Calu3 (cell line): ENCODE results near the gene TMEM132E. TPM values are rescaled to one million over a fixed set of nuclear protein-coding genes. Genes with fewer than 3 reads are reported as not detected.

Source experiments
- BruUV-seq: library from RNA; stranded (reverse); fragments of 400-500 nt; replicated peaks from 2 replicates; lab custom pipeline; 2021; lab: Mats Ljungman, UMichigan
- CTCF ChIA-PET: fragments of 300-600 bp; sonication (Branson Sonifier 250); formaldehyde crosslinking; loops from one replicate; lab custom pipeline; 2022; ENCODE audit warnings: antibody characterized with exemption; lab: Charles Lee
- DNase-seq: peaks from one replicate; pipeline ENCODE4 v3.0.0; 2022
- H3K27ac Mint-ChIP-seq: one replicate; pipeline ENCODE4 v1.8.0; 2022; ENCODE audit warnings: mixed read lengths; ENCODE audit not compliant: unreplicated experiment
- H3K27me3 Mint-ChIP-seq: one replicate; pipeline ENCODE4 v1.8.0; 2022; ENCODE audit warnings: mixed read lengths; ENCODE audit not compliant: unreplicated experiment
- H3K36me3 Mint-ChIP-seq: one replicate; pipeline ENCODE4 v1.8.0; 2022; ENCODE audit warnings: mild to moderate bottlenecking, moderate library complexity, mixed read lengths; ENCODE audit not compliant: insufficient read depth, unreplicated experiment
- H3K4me1 Mint-ChIP-seq: one replicate; pipeline ENCODE4 v1.8.0; 2022; ENCODE audit warnings: mild to moderate bottlenecking, low read depth, mixed read lengths; ENCODE audit not compliant: unreplicated experiment
- H3K4me3 Mint-ChIP-seq: one replicate; pipeline ENCODE4 v1.8.0; 2022; ENCODE audit warnings: mild to moderate bottlenecking, low read depth, moderate library complexity, mixed read lengths; ENCODE audit not compliant: unreplicated experiment
- H3K9me3 Mint-ChIP-seq: one replicate; pipeline ENCODE4 v1.8.0; 2022; ENCODE audit warnings: low read depth, mixed read lengths; ENCODE audit not compliant: unreplicated experiment
- CTCF ChIP-seq: fragments of 200-600 bp; IDR thresholded peaks from one replicate; pipeline ENCODE4 v1.8.0; 2022; ENCODE audit warnings: antibody characterized with exemption; ENCODE audit not compliant: unreplicated experiment
- intact Hi-C: fragments of 100-400 bp; cut with micrococcal nuclease; formaldehyde crosslinking; loops from one replicate; pipeline ENCODE4 v1.10.0; 2022; ENCODE audit not compliant: unreplicated experiment
- total RNA-seq: library from RNA; stranded (reverse); gene quantifications from 2 replicates; pipeline ENCODE4 v1.2.3, GENCODE V29; 2022

The TMEM132E gene
- total RNA-seq, 1 experiment from 2014 or later = 0.26 TPM

DNA sequence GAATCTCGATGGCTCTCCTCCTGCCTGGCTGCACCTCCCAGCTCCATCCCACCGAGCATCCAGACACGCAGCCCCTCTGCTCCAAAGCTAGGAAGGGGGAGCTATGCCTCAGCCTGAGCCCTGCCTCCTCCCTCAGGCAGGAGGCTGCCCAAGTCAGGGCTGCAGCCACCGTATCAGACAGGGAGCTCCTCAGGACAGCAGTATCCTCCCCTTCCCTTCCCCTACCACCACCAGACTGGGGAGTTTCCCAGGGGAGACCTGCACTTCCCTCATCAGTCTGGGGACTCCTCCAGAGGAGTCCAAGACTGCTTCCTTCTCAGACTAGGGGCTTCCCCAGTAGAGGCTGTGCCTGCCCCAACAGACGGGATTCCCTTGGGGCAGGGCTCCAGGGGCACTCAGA lies 17.5 kb downstream of the TMEM132E start:
- TF ChIP-seq CTCF = no peak
- H3K27me3 Mint-ChIP-seq = peaks cover 63% of the 10 kb centered on the region
- CTCF ChIA-PET = interaction anchor here (0.6 kb wide), 1 partner anchor 47 kb away, joined by 3 read pairs; no protein-coding TSS in a partner anchor
- no peaks in the 10 kb centered on the region for H3K9me3 Mint-ChIP-seq
- H3K36me3 Mint-ChIP-seq = no peaks in the 10 kb centered on the region
- intact Hi-C loops = no loop called here
- no peak for DNase-seq
- H3K4me3 Mint-ChIP-seq = no peak overlapping the region
- BruUV-seq = no TSS peak
- H3K27ac Mint-ChIP-seq = no peak overlapping the region
- peaks cover 8% of the 10 kb centered on the region for H3K4me1 Mint-ChIP-seq

DNA sequence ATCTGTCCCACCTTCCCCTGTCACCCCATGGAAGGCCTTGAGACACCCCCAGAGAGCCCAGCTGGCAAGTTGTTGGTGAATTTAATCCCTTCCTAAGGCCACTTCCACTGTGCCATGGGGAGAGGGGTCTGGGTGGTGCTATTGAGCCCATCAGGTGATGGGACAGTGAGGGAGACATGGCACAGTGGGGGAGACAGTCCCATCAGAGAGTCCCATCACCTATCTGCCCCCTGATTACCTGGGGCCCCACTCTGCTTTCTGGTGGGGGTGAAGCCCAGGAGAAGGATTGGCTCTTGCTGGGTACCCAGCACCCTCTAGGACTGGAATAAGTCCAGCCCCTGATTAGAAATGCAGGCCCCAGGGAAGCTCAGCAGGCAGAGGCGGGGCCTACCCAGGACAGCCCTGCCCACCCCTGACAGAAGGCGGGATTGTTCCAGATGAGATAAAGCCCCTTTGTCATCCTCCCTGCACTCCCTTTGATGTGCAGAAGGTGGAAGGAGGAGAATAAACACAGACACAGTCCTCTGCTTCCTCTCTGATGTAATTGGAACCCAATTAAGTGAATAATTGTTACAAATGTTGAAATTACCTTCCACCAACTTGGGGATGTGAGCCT lies 18.9 kb downstream of the TMEM132E start:
- Mint-ChIP-seq H3K36me3 (no peaks in the 10 kb centered on the region), H3K9me3 (no peaks in the 10 kb centered on the region), H3K27me3 (peaks cover 60% of the 10 kb centered on the region), H3K27ac (no peak overlapping the region), H3K4me1 (peaks cover 8% of the 10 kb centered on the region), H3K4me3 (no peak overlapping the region)
- DNase-seq = no peak
- intact Hi-C loops = no loop called here
- TF ChIP-seq CTCF = no peak
- no TSS peak for BruUV-seq
- CTCF ChIA-PET = no interaction called here

- Mint-ChIP-seq H3K36me3 (no peaks in the 10 kb centered on the region), H3K4me1 (no peaks in the 10 kb centered on the region), H3K9me3 (no peaks in the 10 kb centered on the region), H3K27me3 (peaks cover 54% of the 10 kb centered on the region), H3K4me3 (no peak overlapping the region), H3K27ac (no peak overlapping the region)
- no peak for TF ChIP-seq CTCF
- CTCF ChIA-PET = interaction anchor here (0.5 kb wide), 1 partner anchor 782 kb away, joined by 5 read pairs; no protein-coding TSS in a partner anchor
- intact Hi-C loops = no loop called here
- no TSS peak for BruUV-seq
- DNase-seq = no peak
These were observed 22.0 kb downstream of the TMEM132E start for GRCh38 chr17:34601416-34601815.

DNA sequence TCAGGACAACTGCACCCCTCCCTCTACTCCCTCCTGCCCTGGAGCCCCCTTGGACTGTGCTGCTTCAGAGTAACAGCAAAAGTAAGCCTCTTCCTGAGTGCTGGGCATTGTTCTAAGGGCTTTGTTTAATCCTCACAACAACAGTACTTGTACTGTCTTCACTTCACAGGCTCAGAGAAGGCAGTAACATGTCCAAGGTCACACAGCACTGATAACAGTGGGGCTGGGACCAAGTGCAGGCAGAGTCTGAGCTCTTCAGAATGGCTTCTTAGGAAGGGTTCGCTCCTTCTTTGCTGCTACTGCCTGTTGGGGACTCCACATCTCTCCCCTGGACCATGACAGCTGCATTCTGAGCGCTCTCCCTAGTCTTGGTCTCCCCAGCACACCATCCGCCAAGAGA lies 24.6 kb downstream of the TMEM132E start:
- CTCF ChIA-PET = interaction anchor here (0.7 kb wide), 1 partner anchor 9 kb away, joined by 3 read pairs; no protein-coding TSS in a partner anchor
- intact Hi-C loops = no loop called here
- Mint-ChIP-seq H3K27ac (no peak overlapping the region), H3K4me3 (no peak overlapping the region), H3K27me3 (peaks cover 69% of the 10 kb centered on the region), H3K4me1 (peaks cover 4% of the 10 kb centered on the region), H3K9me3 (no peaks in the 10 kb centered on the region), H3K36me3 (no peaks in the 10 kb centered on the region)
- no TSS peak for BruUV-seq
- no peak for TF ChIP-seq CTCF
- no peak for DNase-seq
